Neutrophil (primary cell): ENCODE results near the gene SEMA4G.

Source experiments
- H3K27ac ChIP-seq: fragments of 200-600 bp; sonication (generic); 2 replicates; pipeline ENCODE4 v1.5.1; 2016; ENCODE audit warnings: mild to moderate bottlenecking, moderate library complexity
- H3K27me3 ChIP-seq: fragments of 200-600 bp; sonication (generic); 2 replicates; pipeline ENCODE4 v1.6.0; 2016; ENCODE audit warnings: mild to moderate bottlenecking
- H3K36me3 ChIP-seq: fragments of 200-600 bp; sonication (generic); 2 replicates; pipeline ENCODE4 v1.5.1; 2017
- H3K4me1 ChIP-seq, 2 experiments: fragments of 200-600 bp in 1 of 2; sonication (generic) in 1 of 2; 1 replicate in 1 of 2; 2 replicates in 1 of 2; pipeline versions ENCODE4 v1.5.1 to v1.6.1; 2013 to 2016; ENCODE audit warnings: low read depth in 1 of 2, low read length in 1 of 2, mild to moderate bottlenecking in 1 of 2, moderate library complexity in 1 of 2; ENCODE audit not compliant: control insufficient read depth in 1 of 2, insufficient read depth in 1 of 2
- H3K4me3 ChIP-seq, 2 experiments: fragments of 200-600 bp in 1 of 2; sonication (generic) in 1 of 2; 1 replicate in 1 of 2; 2 replicates in 1 of 2; pipeline ENCODE4 v1.5.1; 2013 to 2016; ENCODE audit warnings: low read depth in 1 of 2, low read length in 1 of 2, mild to moderate bottlenecking in 1 of 2, moderate library complexity in 1 of 2
- H3K9me3 ChIP-seq: fragments of 200-600 bp; sonication (generic); 2 replicates; pipeline ENCODE4 v1.5.1; 2016
- TF ChIP-seq, protein P1 (sequence below): fragments of 200-600 bp; sonication (generic); IDR thresholded peaks from 2 replicates; pipeline ENCODE4 v1.5.1; 2016; ENCODE audit warnings: antibody characterized with exemption

Gene SEMA4G

DNA sequence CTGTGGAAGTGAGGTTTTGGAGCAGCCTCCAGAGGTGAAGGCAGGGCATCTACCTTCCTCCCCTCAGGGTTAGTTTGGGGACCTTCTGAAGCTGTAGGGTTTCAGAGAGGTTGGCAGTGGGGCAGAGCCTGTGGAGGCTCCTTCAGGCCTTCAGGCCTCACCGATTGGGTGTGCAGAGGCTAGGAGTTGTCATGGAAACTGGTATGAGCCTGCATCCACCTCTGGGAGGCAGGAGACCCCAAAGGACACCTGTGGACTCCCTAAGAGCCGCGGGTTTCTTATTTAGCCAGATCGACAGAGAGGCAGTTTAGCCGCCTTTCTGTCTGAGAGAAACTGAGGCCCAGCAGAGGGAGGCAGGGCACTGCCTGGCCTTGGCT lies 32.3 kb downstream of the SEMA4G start:
- Histone ChIP-seq H3K9me3 (no peaks in the 10 kb centered on the region), H3K27ac (no peak overlapping the region), H3K4me1 (peaks cover 24 to 33% of the 10 kb centered on the region in 2 experiments), H3K4me3 (no peak overlapping the region), H3K36me3 (peaks cover 11% of the 10 kb centered on the region), H3K27me3 (no peaks in the 10 kb centered on the region)
- TF ChIP-seq, protein P1, sequence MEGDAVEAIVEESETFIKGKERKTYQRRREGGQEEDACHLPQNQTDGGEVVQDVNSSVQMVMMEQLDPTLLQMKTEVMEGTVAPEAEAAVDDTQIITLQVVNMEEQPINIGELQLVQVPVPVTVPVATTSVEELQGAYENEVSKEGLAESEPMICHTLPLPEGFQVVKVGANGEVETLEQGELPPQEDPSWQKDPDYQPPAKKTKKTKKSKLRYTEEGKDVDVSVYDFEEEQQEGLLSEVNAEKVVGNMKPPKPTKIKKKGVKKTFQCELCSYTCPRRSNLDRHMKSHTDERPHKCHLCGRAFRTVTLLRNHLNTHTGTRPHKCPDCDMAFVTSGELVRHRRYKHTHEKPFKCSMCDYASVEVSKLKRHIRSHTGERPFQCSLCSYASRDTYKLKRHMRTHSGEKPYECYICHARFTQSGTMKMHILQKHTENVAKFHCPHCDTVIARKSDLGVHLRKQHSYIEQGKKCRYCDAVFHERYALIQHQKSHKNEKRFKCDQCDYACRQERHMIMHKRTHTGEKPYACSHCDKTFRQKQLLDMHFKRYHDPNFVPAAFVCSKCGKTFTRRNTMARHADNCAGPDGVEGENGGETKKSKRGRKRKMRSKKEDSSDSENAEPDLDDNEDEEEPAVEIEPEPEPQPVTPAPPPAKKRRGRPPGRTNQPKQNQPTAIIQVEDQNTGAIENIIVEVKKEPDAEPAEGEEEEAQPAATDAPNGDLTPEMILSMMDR = no peak

DNA sequence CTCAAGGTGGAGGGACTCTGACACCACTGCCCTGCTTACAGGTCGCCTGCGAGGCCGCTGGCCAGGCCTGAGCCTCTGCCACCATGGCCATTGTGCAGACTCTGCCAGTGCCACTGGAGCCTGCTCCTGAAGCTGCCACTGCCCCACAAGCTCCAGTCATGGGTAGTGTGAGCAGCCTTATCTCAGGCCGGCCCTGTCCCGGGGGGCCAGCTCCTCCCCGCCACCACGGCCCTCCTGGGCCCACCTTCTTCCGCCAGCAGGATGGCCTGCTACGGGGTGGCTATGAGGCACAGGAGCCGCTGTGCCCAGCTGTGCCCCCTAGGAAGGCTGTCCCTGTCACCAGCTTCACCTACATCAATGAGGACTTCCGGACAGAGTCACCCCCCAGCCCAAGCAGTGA lies 33.2 kb downstream of the SEMA4G start:
- TF ChIP-seq, protein P1 = no peak
- H3K36me3 ChIP-seq = peaks cover 15% of the 10 kb centered on the region
- no peak overlapping the region for H3K4me3 ChIP-seq
- peaks cover 21 to 29% of the 10 kb centered on the region in 2 experiments for H3K4me1 ChIP-seq
- H3K27me3 ChIP-seq = no peaks in the 10 kb centered on the region
- no peaks in the 10 kb centered on the region for H3K9me3 ChIP-seq
- no peak overlapping the region for H3K27ac ChIP-seq

DNA sequence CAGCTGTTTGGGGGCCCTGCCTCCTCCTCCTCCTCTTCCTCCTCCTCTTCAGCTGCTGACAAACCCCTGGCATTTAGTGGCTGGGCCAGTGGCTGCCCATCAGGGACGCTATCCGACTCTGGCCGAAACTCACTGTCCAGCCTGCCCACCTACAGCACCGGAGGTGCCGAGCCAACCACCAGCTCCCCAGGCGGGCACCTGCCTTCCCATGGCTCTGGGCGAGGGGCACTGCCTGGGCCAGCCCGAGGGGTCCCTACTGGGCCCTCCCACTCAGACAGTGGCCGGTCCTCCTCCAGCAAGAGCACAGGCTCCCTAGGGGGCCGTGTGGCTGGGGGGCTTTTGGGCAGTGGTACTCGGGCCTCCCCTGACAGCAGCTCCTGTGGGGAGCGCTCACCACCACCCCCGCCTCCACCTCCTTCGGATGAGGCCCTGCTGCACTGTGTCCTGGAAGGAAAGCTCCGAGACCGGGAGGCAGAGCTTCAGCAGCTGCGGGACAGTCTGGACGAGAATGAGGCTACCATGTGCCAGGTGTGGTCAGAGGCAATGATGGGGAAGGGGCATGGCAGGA lies 34.4 kb downstream of the SEMA4G start:
- Histone ChIP-seq H3K4me1 (peaks cover 10 to 17% of the 10 kb centered on the region in 2 experiments), H3K27ac (no peak overlapping the region), H3K36me3 (peaks cover 15% of the 10 kb centered on the region), H3K4me3 (no peak overlapping the region), H3K27me3 (no peaks in the 10 kb centered on the region), H3K9me3 (no peaks in the 10 kb centered on the region)
- TF ChIP-seq, protein P1 = no peak

DNA sequence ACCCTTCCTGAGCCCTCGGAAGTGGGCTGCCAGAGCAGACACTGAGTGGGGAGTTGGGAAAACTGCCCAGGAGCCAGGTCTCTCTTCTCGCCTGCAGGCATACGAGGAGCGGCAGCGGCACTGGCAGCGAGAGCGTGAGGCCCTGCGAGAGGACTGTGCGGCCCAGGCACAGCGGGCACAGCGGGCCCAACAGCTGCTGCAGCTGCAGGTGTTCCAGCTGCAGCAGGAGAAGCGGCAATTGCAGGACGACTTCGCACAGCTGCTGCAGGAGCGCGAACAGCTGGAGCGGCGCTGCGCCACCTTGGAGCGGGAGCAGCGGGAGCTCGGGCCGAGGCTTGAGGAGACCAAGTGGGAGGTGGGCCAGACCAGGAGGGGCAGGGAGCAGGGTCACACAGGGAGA lies 36.1 kb downstream of the SEMA4G start:
- Histone ChIP-seq H3K27me3 (no peaks in the 10 kb centered on the region), H3K36me3 (peaks cover 15% of the 10 kb centered on the region), H3K4me3 (no peak overlapping the region), H3K4me1 (peaks cover 0 to 5% of the 10 kb centered on the region in 2 experiments), H3K27ac (no peak overlapping the region), H3K9me3 (no peaks in the 10 kb centered on the region)
- TF ChIP-seq, protein P1 = no peak

DNA sequence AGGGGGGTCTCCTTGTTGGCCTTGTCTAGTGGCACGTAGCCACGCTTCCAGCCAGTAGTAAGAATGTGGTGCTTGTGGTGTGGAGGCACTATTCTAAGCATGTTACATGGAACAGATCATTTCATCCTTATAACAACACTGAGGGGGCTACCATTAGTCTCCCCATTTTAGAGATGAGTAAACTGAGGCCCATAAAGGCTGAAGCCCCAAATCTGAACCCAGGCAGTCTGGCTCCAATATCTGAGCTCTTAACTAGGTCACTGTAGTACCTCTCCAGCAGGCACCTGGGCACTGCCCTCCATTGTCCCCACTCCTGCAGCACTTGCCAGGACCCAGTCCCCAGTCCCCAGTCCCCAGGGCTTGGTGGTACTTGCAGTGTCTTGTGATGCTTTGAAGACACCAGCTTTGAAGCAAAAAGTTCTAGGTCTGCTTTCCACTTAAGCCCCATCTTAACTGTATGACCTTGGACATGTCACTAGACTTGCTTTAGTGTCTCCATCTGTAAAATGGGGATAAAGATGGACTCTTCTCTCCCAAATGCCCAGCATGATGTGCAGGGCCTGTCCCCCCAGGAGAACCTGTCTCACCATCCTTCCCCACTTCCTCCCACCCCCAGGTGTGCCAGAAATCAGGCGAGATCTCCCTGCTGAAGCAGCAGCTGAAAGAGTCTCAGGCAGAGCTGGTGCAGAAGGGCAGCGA lies 36.7 kb downstream of the SEMA4G start:
- H3K36me3 ChIP-seq = peaks cover 15% of the 10 kb centered on the region
- no peaks in the 10 kb centered on the region for H3K27me3 ChIP-seq
- TF ChIP-seq, protein P1 = no peak
- no peaks in the 10 kb centered on the region for H3K4me1 ChIP-seq
- no peaks in the 10 kb centered on the region for H3K9me3 ChIP-seq
- no peak overlapping the region for H3K4me3 ChIP-seq
- no peak overlapping the region for H3K27ac ChIP-seq
